Measurements from ENCODE around the gene SNX30.

SNX30 gene

GRCh38 chr9:112794731-112795130 lies 44.2 kb downstream of the SNX30 start:
- H3K4me2 ChIP-seq (ENCODE audit: low read length) = no peak overlapping the region
- H3K79me2 ChIP-seq (ENCODE audit: insufficient read depth, low read length) = no peaks in the 10 kb centered on the region

GRCh38 chr9:112795921-112796320 lies 45.4 kb downstream of the SNX30 start:
- H3K27me3 ChIP-seq (ENCODE audit: insufficient read depth, low read length) = no peaks in the 10 kb centered on the region
- H3K4me1 ChIP-seq (ENCODE audit: insufficient read depth, low read length, severe bottlenecking) = peaks cover 18% of the 10 kb centered on the region
- H3K4me2 ChIP-seq (ENCODE audit: low read length) = no peak overlapping the region
- no peak overlapping the region for H3K9ac ChIP-seq (ENCODE audit: low read length)
- no peak overlapping the region for H3K27ac ChIP-seq (ENCODE audit: low read depth, low read length, poor library complexity, severe bottlenecking)
- no peaks in the 10 kb centered on the region for H3K9me3 ChIP-seq (ENCODE audit: low read length)
- H2AFZ ChIP-seq (ENCODE audit: low read length) = no peak overlapping the region
- no peaks in the 10 kb centered on the region for H4K20me1 ChIP-seq (ENCODE audit: insufficient read depth, low read length)
- no peaks in the 10 kb centered on the region for H3K36me3 ChIP-seq (ENCODE audit: insufficient read depth, low read length)
- no peak for TF ChIP-seq EZH2 (IDR thresholded peaks at IDR 0.05; ENCODE audit: borderline replicate concordance, low read length)
- TF ChIP-seq CTCF (IDR thresholded peaks at IDR 0.05; ENCODE audit: low read length) = no peak
- no peak overlapping the region for H3K4me3 ChIP-seq (ENCODE audit: low read depth, low read length, poor library complexity, severe bottlenecking)
- H3K79me2 ChIP-seq (ENCODE audit: insufficient read depth, low read length) = no peaks in the 10 kb centered on the region
- H3K9me2 ChIP-seq (ENCODE audit: low read depth, low read length) = no peaks in the 10 kb centered on the region
- H3F3A ChIP-seq (ENCODE audit: insufficient read depth, low read length) = no peaks in the 10 kb centered on the region

More at GRCh38 chr9:112794731-112795130, 44.2 kb downstream of the SNX30 start:
- H3K4me1 ChIP-seq (ENCODE audit: insufficient read depth, low read length, severe bottlenecking) = peaks cover 18% of the 10 kb centered on the region
- H3K9me3 ChIP-seq (ENCODE audit: low read length) = no peaks in the 10 kb centered on the region
- no peaks in the 10 kb centered on the region for H3K36me3 ChIP-seq (ENCODE audit: insufficient read depth, low read length)
- H3K27ac ChIP-seq (ENCODE audit: low read depth, low read length, poor library complexity, severe bottlenecking) = no peak overlapping the region
- H3K9ac ChIP-seq (ENCODE audit: low read length) = no peak overlapping the region
- H3K9me2 ChIP-seq (ENCODE audit: low read depth, low read length) = no peaks in the 10 kb centered on the region
- no peak overlapping the region for H3K4me3 ChIP-seq (ENCODE audit: low read depth, low read length, poor library complexity, severe bottlenecking)
- no peak overlapping the region for H2AFZ ChIP-seq (ENCODE audit: low read length)
- no peaks in the 10 kb centered on the region for H3K27me3 ChIP-seq (ENCODE audit: insufficient read depth, low read length)
- no peaks in the 10 kb centered on the region for H3F3A ChIP-seq (ENCODE audit: insufficient read depth, low read length)
- TF ChIP-seq EZH2 (IDR thresholded peaks at IDR 0.05; ENCODE audit: borderline replicate concordance, low read length) (no peak), CTCF (IDR thresholded peaks at IDR 0.05; ENCODE audit: low read length) (no peak)
- no peaks in the 10 kb centered on the region for H4K20me1 ChIP-seq (ENCODE audit: insufficient read depth, low read length)

- Histone ChIP-seq H3K27ac (ENCODE audit: low read depth, low read length, poor library complexity, severe bottlenecking) (no peak overlapping the region), H3K27me3 (ENCODE audit: insufficient read depth, low read length) (no peaks in the 10 kb centered on the region), H3K9me2 (ENCODE audit: low read depth, low read length) (no peaks in the 10 kb centered on the region), H3F3A (ENCODE audit: insufficient read depth, low read length) (no peaks in the 10 kb centered on the region), H3K9me3 (ENCODE audit: low read length) (no peaks in the 10 kb centered on the region), H3K4me1 (ENCODE audit: insufficient read depth, low read length, severe bottlenecking) (peaks cover 18% of the 10 kb centered on the region), H3K79me2 (ENCODE audit: insufficient read depth, low read length) (no peaks in the 10 kb centered on the region), H3K36me3 (ENCODE audit: insufficient read depth, low read length) (no peaks in the 10 kb centered on the region), H2AFZ (ENCODE audit: low read length) (no peak overlapping the region), H3K4me3 (ENCODE audit: low read depth, low read length, poor library complexity, severe bottlenecking) (no peak overlapping the region), H3K9ac (ENCODE audit: low read length) (no peak overlapping the region), H4K20me1 (ENCODE audit: insufficient read depth, low read length) (no peaks in the 10 kb centered on the region), H3K4me2 (ENCODE audit: low read length) (no peak overlapping the region)
- TF ChIP-seq CTCF (IDR thresholded peaks at IDR 0.05; ENCODE audit: low read length) = no peak
- TF ChIP-seq EZH2 (IDR thresholded peaks at IDR 0.05; ENCODE audit: borderline replicate concordance, low read length) = no peak
These were observed 45.9 kb downstream of the SNX30 start for GRCh38 chr9:112796485-112796884.
